OCI-M1 (cell line): ENCODE results near the gene SRXN1.
"Not testable (repeated sequence)": the region's sequence is repeated elsewhere in the genome, so short reads cannot be mapped to it uniquely, and the experiment has no call there.

ENCODE experiments used
- DNase-seq: peaks from one replicate; lab custom pipeline; 2025; lab: John Stamatoyannopoulos, UW

The SRXN1 gene

DNA sequence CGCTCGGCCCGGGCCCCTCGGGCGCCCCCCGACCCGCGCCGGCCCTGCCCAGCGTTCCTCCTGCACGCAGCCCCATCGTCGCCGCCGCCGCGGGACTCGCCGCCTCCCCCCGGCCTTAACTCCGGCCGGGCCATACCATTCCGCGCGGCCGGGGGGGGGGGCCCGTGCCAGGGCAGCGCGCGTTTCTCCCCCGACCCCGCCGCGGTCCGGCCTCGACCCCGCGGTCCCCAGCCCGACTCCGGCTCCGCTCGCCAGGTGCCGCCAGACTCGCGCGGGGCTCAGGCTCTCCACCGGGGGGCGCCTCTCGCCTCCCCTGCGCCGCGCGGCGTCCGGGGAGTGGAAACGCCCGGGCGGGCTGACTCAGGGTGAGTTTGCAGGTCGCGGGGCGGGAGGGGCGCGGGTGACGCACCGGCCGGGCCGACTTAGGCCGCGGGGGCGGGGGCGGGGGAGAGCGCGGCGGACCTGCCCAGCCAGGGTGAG lies at the start of gene SRXN1:
SRXN1 (minus strand) TSS at position 91 of the 480 bp plus-strand sequence; CDS start at position 76, 15 bp downstream.
- DNase-seq = peak; percentile 96

GRCh38 chr20:701401-702129 lies 48.6 kb upstream of the SRXN1 start:
- DNase-seq = no peak

DNA sequence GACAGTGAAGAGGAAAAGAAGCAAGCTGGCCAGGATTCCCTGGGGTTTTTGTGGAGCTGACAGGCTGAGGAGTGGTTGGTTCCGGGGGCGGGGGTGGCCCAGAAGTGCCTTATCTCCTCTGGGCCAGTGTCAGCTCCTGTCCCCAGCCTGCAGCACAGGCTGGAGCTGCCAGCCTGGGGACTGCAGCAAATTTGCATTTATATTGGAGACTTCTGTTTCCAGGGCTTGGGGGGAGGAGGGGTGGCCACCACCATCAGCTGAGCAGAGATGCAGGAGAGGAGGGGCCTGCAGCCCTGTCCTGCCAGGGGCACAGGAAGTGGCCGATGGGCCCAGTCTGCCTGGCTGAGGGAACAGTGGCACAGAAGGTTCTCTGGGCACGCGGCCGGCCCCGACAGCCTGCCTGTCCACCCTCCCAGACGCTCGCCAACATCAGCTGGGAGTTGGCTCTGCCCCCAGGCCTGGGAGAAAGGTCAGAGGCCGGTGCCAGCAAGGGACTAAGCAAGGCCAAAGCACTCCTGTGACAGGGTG lies 46.9 kb upstream of the SRXN1 start:
- peak; percentile 22 for DNase-seq

DNA sequence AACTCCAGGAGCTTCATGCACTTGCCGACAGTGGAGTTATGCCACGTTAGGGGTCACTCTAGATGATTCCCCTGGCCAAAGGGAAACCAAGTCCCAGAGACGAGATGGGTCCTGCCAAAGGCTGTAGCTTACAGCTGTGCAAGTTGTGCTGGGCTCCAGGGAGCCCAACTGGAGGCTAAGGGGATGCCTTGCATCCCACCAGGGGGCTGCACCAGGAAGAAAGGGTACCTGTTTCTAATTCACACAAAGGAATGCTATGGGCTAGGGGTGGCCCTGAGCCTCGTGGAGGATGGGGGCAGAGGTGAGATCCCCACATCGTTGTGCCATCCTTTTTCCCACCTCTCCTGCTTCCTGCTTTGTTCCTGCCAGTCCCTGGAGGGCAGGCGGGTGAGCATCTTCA lies 46.3 kb upstream of the SRXN1 start:
- DNase-seq = no peak

GRCh38 chr20:698276-698675 lies 45.3 kb upstream of the SRXN1 start:
- DNase-seq = no peak

GRCh38 chr20:697826-698225 lies 44.8 kb upstream of the SRXN1 start:
- no peak for DNase-seq

GRCh38 chr20:695165-695866 lies 42.3 kb upstream of the SRXN1 start:
- DNase-seq = no peak

DNA sequence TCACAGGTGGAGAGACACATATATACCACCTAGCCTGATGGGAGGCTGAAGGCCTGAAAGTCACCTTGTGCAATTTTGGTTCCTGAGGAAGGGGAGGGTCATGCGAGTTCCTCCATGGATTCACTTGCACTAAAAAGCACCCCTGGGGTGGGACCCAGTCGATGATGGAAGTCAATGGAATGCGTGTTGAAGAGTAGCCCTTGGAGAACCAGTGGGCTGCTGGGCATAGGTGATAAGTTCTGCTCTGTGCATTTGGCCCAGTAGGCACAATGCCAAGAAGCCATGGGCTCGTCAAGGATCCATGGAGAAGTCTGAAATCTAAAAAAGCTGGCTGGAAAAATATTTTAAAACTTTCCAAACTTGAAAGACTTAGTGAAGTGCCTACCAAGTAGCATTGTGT lies 41.5 kb upstream of the SRXN1 start:
- DNase-seq = no peak

- DNase-seq = not testable (repeated sequence)
Observed at GRCh38 chr20:693786-694185, 40.8 kb upstream of the SRXN1 start.

GRCh38 chr20:692044-692443 lies 39.0 kb upstream of the SRXN1 start:
- no peak for DNase-seq

- DNase-seq = no peak
Observed at GRCh38 chr20:689947-690346, 36.9 kb upstream of the SRXN1 start.

GRCh38 chr20:689348-689747 lies 36.3 kb upstream of the SRXN1 start:
- DNase-seq = no peak

GRCh38 chr20:688809-689212 lies 35.8 kb upstream of the SRXN1 start:
- DNase-seq = no peak

- no peak for DNase-seq
Observed at GRCh38 chr20:687468-688203, 34.6 kb upstream of the SRXN1 start.

- DNase-seq = no peak
Observed at GRCh38 chr20:684676-685319, 31.8 kb upstream of the SRXN1 start.

DNA sequence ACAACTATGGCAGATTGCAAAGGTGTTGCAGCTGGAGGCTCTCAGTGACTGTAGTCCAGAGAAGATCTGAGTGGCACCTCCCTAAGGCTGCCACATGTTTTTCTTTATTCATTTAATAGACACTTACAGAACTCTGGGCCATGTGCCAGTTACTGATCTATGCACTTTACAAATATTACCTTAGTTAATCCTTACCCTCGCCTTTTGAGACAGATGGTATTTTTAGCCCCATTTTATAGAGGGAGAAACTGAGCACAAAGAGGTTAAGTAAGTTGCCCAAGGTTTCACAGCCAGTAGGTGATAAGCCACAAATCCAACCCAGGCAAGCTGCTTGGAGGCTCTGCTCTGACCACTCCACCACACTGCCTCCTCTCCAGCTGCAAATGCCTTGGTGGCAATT lies 29.1 kb upstream of the SRXN1 start:
- DNase-seq = no peak

GRCh38 chr20:680638-681187 lies 27.7 kb upstream of the SRXN1 start:
- DNase-seq = no peak

DNA sequence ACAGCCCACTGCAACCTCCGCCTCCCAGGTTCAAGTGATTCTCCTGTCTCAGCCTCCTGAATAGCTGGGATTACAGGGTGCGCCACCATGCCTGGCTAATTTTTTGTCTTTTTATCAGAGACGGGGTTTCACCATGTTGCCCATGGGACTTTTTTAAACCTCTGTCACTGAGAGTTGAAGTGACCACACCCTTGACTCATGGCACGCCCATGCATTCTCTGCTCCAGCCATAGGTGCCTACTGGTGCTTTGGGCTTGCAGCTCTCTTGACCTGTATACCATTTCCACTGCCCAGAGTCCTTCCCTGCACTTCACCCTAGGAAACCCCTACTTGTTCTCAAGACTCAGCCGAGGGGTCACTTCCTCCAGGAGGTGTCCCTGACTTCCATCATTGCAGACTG lies 25.0 kb upstream of the SRXN1 start:
- no peak for DNase-seq

DNA sequence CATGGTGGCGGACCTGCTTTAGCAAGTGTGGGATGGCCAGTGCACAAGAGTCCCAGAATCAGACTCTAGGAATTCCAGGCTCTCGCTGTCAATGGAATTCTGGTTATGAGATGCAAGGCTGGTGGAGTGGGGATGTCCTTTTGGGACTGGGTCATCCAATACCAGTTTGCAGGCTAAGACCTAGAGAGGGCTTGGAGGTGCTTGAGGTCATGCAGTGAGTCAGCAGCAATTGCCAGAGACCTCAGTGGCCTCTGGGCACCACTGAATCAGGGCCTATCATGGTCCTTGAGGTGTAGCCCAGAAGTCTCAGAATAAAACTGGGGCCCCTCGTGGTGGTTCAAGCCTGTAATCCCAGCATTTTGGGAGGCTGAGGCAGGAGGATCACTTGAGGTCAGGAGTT lies 24.0 kb upstream of the SRXN1 start:
- peak; percentile 31 for DNase-seq

DNA sequence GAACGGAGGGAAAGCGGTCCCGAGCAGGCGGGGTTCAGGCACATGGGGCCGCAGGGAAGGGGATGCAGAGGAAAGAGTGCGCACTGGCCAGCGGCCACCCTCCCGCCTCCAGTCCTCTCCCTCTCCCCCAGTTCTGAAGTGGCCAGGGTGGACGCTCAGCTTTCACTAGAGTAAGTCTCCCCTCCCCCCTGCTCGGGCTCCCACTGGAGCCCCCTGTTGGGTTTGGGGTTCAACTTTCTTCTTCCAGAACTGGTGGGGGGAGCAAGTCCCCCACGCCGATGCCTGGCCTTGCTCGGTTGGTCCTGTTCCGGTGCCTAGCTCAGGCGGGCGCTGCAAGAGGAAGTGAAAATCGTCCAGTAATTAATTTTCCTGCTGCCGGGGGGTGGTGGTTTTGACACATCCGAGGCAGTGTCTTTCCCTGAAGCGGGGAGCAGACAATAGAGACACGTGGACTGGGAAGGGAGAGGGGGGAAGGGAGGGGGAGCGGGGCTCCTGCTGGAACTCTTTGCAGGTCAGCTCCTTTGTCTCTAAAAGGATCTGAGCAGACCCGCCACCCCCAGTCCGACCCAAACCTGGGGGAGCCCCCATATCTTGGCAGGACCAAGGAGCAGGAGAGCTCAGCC lies 23.4 kb upstream of the SRXN1 start:
- peak; percentile 47 for DNase-seq
